SU-DHL-6 (cell line): ENCODE data around the gene NPC1.

Experiments
- H2AFZ ChIP-seq: fragments of 200-600 bp; sonication (generic); 2 replicates; pipeline ENCODE4 v1.6.1; 2014; ENCODE audit warnings: low read depth, mild to moderate bottlenecking, moderate library complexity, mixed read lengths, antibody characterized with exemption, low read length; ENCODE audit not compliant: severe bottlenecking
- H3F3A ChIP-seq: fragments of 200-600 bp; shearing (Covaris generic); 2 replicates; pipeline ENCODE4 v1.6.0; 2016; ENCODE audit warnings: antibody characterized with exemption, mild to moderate bottlenecking; ENCODE audit not compliant: insufficient read depth
- H3K27ac ChIP-seq: fragments of 200-600 bp; sonication (generic); 2 replicates; pipeline ENCODE4 v1.5.1; 2016; ENCODE audit warnings: low read depth, mild to moderate bottlenecking, low read length, moderate library complexity, mixed read lengths
- H3K27me3 ChIP-seq: fragments of 200-600 bp; sonication (generic), shearing (Covaris generic); 2 replicates; pipeline ENCODE4 v1.6.0; 2014; ENCODE audit warnings: mild to moderate bottlenecking, low read length
- H3K36me3 ChIP-seq: fragments of 200-600 bp; sonication (generic); 2 replicates; pipeline ENCODE4 v1.6.1; 2014; ENCODE audit warnings: mild to moderate bottlenecking, low read length, mixed read lengths
- H3K4me2 ChIP-seq: fragments of 300-600, 200-600 bp; shearing (Covaris generic), sonication (generic); 2 replicates; pipeline ENCODE4 v1.6.0; 2014; ENCODE audit warnings: low read length, low read depth, mild to moderate bottlenecking; ENCODE audit not compliant: poor library complexity, severe bottlenecking
- H3K4me3 ChIP-seq: fragments of 200-600 bp; sonication (generic); 2 replicates; pipeline ENCODE4 v1.5.1; 2014; ENCODE audit warnings: antibody characterized with exemption, low read length, mild to moderate bottlenecking, mixed read lengths; ENCODE audit not compliant: insufficient read depth, poor library complexity, severe bottlenecking
- H3K79me2 ChIP-seq: fragments of 200-600 bp; sonication (generic); 2 replicates; pipeline ENCODE4 v1.6.1; 2014; ENCODE audit warnings: mild to moderate bottlenecking, low read length, moderate library complexity; ENCODE audit not compliant: insufficient read depth
- H3K9ac ChIP-seq: fragments of 200-600 bp; sonication (generic); 2 replicates; pipeline ENCODE4 v1.7.0; 2014; ENCODE audit warnings: mild to moderate bottlenecking, low read length
- H3K9me2 ChIP-seq: fragments of 200-600 bp; sonication (generic); replicated peaks from 2 replicates; pipeline ENCODE4 v1.6.1; 2014; ENCODE audit warnings: low read length; ENCODE audit not compliant: insufficient read depth
- H3K9me3 ChIP-seq: fragments of 200-600 bp; sonication (generic); 2 replicates; pipeline ENCODE4 v1.6.1; 2014; ENCODE audit warnings: low read length, mixed read lengths; ENCODE audit not compliant: insufficient read depth
- H4K20me1 ChIP-seq: fragments of 200-600 bp; sonication (generic); 2 replicates; pipeline ENCODE4 v1.6.1; 2014; ENCODE audit warnings: low read depth, mild to moderate bottlenecking, antibody characterized with exemption, low read length, moderate library complexity, mixed read lengths
- EZH2phosphoT487 ChIP-seq: fragments of 200-600 bp; sonication (generic), shearing (Covaris generic); conservative IDR thresholded peaks from 2 replicates; pipeline ENCODE4 v1.6.1; 2018; ENCODE audit warnings: mild to moderate bottlenecking, antibody characterized with exemption, low read length, moderate library complexity, mixed read lengths
- TF ChIP-seq, protein P1 (sequence below): fragments of 200-600 bp; sonication (generic); IDR thresholded peaks from one replicate; pipeline ENCODE4 v1.5.1; 2017; ENCODE audit warnings: antibody characterized with exemption, mild to moderate bottlenecking, low read length, moderate library complexity; ENCODE audit not compliant: insufficient read depth, poor library complexity, severe bottlenecking

NPC1 gene

DNA sequence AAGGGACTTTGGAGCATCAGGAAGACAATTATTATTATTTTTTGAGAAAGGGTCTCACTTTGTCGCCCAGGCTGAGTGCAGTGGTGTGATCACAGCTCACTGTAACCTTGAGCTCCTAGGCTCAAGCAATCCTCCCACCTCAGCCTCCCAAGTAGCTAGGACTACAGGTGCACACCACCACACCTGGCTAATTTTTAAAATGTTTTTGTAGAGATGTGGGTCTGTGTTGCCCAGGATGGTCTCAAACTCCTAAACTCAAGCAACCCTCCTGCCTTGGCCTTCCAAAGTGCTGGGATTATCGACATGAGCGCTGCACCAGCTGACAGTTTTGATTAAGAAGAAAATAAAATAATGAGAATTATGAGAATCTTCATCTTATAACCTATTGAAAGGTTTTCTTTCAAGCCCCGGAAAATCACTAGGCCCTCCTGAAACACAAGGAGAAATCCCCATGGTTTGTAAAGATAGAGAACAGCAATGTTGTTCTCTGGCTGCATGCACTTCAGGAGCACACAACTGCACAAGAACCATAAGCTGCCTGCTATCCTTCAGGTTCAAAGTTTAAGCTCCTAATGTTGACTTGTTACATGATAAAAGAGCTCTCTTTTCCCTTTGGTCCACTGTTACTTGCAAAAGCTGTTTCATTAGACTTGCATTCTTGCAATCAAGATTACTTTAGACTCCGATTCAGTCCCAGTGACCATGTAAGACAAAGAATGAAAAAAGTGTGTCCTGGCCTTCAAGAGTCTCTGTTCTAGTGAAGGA, 16.8 kb downstream of the NPC1 start:
- no peak overlapping the region for H3K9ac ChIP-seq
- H3K27ac ChIP-seq = no peak overlapping the region
- H3K9me3 ChIP-seq = no peaks in the 10 kb centered on the region
- TF ChIP-seq, protein P1, sequence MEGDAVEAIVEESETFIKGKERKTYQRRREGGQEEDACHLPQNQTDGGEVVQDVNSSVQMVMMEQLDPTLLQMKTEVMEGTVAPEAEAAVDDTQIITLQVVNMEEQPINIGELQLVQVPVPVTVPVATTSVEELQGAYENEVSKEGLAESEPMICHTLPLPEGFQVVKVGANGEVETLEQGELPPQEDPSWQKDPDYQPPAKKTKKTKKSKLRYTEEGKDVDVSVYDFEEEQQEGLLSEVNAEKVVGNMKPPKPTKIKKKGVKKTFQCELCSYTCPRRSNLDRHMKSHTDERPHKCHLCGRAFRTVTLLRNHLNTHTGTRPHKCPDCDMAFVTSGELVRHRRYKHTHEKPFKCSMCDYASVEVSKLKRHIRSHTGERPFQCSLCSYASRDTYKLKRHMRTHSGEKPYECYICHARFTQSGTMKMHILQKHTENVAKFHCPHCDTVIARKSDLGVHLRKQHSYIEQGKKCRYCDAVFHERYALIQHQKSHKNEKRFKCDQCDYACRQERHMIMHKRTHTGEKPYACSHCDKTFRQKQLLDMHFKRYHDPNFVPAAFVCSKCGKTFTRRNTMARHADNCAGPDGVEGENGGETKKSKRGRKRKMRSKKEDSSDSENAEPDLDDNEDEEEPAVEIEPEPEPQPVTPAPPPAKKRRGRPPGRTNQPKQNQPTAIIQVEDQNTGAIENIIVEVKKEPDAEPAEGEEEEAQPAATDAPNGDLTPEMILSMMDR = no peak
- TF ChIP-seq EZH2phosphoT487 = no peak
- no peak overlapping the region for H3K4me2 ChIP-seq
- H3K79me2 ChIP-seq = peaks cover 11% of the 10 kb centered on the region; the same call in 1 of the 2 replicates
- H3F3A ChIP-seq = no peaks in the 10 kb centered on the region
- no peak overlapping the region for H3K4me3 ChIP-seq
- H3K27me3 ChIP-seq = no peaks in the 10 kb centered on the region
- H4K20me1 ChIP-seq = no peaks in the 10 kb centered on the region
- H3K36me3 ChIP-seq = peaks cover 48% of the 10 kb centered on the region
- no peaks in the 10 kb centered on the region for H3K9me2 ChIP-seq
- no peak overlapping the region for H2AFZ ChIP-seq

DNA sequence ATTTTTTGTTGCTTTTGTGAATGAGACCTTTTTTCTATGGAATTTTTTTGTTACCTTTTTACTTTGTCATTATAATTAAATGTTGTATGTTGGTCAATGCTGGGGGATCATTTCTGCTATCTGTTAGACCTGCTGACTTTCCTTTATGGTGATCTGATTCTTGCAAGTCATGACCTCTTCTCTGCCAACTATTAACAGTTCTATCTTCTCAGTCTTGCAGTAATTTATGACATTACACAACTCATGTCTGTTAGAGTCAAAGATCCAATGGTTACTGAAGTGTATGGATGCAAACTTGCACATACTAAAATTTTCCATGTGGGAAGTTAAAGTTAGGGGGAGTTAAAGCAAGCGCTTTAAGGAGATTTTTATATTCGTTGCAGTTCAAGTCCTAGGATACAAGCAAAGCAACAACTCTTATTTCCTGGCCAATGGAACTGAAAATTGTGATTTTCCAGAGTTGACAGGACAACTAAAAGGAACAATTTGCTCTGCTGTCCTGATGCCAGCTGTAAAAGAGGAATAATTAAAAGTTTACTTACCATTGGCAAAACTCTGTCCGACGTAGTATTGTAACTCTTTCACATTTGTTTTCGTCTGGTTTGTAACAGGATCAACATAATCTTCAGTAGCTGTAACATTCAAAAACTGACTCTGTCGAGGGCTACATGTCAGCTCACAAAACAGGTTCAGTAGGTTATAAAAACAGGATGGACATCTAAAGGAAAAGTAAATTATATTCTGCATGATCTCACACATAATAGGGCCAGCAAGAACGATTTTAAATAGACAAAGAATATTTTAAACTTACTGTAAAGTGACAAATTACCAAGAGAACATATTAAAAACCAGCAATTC, 17.8 kb downstream of the NPC1 start:
- no peak overlapping the region for H3K4me2 ChIP-seq
- H3K79me2 ChIP-seq = 0 out of 2 replicates have a peak, but pooled peaks cover 5% of the 10 kb centered on the region
- no peak overlapping the region for H3K27ac ChIP-seq
- H3K27me3 ChIP-seq = no peaks in the 10 kb centered on the region
- H4K20me1 ChIP-seq = no peaks in the 10 kb centered on the region
- H3K9ac ChIP-seq = no peak overlapping the region
- no peaks in the 10 kb centered on the region for H3K9me3 ChIP-seq
- no peaks in the 10 kb centered on the region for H3F3A ChIP-seq
- no peak overlapping the region for H3K4me3 ChIP-seq
- peaks cover 50% of the 10 kb centered on the region for H3K36me3 ChIP-seq
- H2AFZ ChIP-seq = no peak overlapping the region
- TF ChIP-seq EZH2phosphoT487 = no peak
- TF ChIP-seq, protein P1 = no peak
- no peaks in the 10 kb centered on the region for H3K9me2 ChIP-seq

DNA sequence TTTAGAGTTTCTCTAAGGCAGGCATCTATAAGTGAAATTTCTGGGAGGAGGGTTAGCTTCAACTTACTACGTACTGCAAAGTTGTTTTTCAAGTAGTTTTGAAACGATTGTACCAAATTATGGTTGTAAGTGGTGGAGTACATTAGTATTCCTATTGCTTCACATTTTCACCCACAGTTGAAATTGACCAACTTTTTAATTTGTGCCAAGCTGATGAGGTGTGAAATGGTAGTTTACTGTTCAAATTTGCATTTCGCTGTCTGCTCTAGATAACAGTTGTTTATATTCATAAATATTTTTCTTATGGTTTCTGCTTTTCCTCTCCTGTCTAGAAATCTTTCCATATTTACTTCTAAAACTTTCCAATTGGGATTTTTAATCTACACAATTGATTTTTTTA, 18.6 kb downstream of the NPC1 start:
- H3F3A ChIP-seq = no peaks in the 10 kb centered on the region
- H3K4me2 ChIP-seq = no peak overlapping the region
- H3K9ac ChIP-seq = no peak overlapping the region
- no peaks in the 10 kb centered on the region for H3K27me3 ChIP-seq
- no peak overlapping the region for H2AFZ ChIP-seq
- no peaks in the 10 kb centered on the region for H3K9me3 ChIP-seq
- no peaks in the 10 kb centered on the region for H3K9me2 ChIP-seq
- no peak overlapping the region for H3K27ac ChIP-seq
- H4K20me1 ChIP-seq = no peaks in the 10 kb centered on the region
- TF ChIP-seq EZH2phosphoT487 = no peak
- TF ChIP-seq, protein P1 = no peak
- H3K79me2 ChIP-seq = 0 out of 2 replicates have a peak, but pooled peaks cover 4% of the 10 kb centered on the region
- H3K36me3 ChIP-seq = peaks cover 52% of the 10 kb centered on the region
- H3K4me3 ChIP-seq = no peak overlapping the region
